Stimulated activated CD4-positive, alpha-beta T cell treated with anti-CD3 and anti-CD28 coated beads, Interleukin-4, amount 100 ng/mL, for 24 hours (primary cell): Measurements from ENCODE around the gene PAX8.

Source experiments
- DNase-seq: peaks from one replicate; pipeline ENCODE4 v3.0.0-alpha.2; 2020

Gene PAX8

GRCh38 chr2:113219889-113220641, 58.7 kb downstream of the PAX8 start:
- no peak for DNase-seq

DNA sequence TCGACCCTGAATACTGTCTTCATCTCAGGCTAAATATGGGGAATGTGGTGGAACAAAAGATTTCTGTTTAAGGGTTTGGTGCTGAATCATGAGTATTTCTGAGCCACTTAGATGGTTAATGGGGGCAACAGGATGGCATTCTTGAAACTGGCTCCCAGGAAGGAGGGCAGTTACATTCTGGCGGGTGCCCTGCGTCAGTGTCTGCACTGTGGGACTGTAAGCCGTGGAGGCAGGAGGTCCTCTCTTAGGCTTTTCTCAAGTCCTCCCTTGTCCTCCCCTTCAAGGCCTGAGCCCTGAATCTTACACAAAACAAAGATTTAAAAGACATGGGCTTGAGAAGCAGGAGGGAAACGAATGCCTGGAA, 59.2 kb downstream of the PAX8 start:
- DNase-seq: no peak

DNA sequence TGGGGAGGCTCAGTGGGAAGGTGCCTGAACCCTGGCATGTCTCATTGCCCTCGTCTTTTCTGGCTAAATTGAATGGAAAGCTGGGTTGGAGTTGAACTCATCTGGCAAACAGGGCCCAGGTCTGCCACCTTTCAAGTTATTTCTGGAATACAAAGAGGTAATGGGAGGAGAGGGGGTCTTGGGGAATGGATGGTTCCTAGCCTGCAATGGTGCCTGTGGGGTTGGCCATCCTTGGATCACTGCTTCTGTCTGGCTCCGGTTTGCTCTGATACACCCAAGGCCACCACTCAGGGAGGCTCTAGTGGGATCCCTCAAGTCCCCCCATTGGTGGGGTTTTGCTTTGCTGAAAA, 59.7 kb downstream of the PAX8 start:
- DNase-seq: no peak

DNA sequence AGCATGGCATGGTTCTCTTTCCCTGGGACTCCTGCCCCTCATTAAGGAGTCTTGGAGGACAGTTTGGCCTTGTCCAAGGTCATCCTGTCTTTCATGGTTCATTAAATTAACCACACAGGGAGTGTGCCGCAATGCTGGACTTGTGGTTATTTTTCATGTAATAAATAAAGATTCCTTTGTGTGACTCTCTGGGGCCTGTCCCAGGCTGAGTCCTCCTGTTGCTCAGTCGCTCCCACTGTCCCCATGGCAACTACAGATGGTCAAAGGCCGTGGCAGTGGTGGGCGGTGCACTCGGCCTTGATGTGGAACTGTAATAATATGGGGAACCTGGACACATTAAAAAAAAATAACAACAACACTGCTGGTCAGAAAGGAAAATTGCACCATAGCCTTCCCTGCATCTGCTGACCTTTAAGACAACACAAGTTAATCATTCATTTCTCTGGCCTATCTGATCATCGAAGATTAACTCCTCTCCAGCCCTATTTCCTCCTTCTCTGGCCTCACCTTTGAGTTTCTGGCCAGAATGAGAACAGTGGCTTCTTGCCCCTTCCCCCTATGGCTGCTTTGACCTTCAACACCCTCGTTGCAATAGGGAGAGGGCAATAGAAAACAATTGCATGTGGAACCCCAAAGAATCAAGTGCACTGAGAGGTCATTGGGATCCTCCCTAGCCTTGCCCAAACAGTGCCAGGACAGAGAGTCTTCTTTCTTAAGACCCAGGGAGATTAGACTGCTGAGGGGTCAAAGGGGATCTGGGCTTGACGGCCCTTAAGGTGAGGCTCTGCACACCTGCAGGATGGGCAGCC, 60.2 kb downstream of the PAX8 start:
- no peak for DNase-seq

DNA sequence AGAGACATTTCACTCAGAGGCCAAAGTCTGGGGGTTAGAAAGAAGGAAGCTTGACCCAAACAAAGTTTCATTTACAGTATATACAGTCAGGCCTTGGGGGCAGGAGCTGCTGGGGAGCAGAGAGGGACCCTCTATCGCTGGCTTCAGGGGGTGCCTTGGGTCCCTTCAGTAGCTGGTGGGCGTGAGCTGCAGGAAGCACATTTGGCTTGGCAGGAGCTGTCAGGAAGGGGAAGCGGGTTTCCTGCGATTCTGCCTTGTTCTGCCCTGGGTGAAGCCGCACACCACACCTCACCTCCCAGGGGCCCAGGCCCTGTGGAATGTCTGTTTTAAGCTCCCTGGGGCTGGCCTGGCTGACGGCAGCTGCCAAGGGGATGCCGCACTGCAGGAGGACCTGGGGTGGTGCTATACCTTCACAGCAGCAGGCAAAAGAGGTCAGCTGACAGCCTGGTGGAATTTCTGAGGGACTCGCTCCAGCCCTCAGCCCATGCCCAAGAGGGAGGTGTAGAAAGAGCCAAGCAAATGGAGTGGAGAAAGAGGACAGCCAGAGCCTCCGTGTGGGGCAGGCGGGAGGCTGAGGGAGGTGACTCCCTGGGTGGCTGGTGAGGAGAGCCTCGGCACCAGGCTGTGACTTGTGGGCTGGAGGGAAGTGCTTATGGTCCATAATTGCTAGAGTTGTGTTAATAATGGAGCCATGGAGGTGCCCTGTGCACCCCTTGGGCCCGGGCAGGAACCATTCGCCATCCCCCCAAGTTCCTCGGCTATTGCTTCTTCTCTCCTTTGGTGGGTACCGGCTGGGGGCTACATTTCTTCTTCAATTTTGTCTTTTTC, 61.1 kb downstream of the PAX8 start:
- DNase-seq: no peak

DNA sequence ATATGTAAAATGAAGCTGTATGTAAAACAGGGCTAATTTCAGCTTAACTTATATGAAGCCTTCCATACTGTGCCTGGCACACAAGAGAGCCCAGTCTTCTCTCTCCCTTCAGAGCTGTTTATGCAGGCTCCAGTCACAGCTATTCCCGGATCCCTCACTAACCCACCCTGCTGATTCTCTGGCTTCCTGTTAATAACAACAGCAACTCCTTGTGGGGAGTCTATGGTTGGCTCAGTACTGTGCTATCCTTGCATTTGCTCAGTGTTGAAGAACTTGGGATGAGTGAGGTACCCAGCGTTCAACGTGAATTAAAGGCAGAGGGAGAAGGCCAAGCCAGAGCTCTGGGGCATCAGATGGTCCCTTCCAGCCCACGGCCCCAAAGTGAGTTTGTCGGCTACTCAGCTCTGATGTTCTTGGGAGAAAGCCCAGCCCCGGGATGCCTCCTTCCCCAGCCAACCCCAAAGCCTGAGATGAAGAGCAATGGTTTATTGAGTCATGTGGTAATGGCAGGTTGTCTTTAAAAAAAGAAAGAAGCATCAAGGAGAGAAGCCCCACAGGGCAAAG, 61.7 kb downstream of the PAX8 start:
- no peak for DNase-seq

DNA sequence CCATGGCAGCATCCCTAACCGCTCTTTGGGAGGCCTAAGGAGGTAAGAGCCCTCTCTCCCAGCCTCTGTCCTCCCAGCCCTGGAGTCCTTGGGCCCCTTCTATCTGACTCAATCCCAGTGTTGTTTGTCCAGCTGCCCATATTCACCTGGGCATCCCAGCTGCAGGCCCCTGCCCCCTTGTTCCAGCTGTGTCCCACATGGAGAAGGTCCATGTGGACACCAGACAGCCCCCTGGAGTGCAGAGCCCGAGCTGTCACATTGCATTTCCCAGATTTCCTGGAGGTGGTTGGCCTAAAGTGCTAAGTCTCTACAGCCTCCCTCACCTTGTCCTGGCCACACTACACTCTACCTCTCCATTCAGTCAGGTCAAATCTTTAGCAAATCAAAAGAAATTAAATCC, 62.4 kb downstream of the PAX8 start:
- no peak for DNase-seq

DNA sequence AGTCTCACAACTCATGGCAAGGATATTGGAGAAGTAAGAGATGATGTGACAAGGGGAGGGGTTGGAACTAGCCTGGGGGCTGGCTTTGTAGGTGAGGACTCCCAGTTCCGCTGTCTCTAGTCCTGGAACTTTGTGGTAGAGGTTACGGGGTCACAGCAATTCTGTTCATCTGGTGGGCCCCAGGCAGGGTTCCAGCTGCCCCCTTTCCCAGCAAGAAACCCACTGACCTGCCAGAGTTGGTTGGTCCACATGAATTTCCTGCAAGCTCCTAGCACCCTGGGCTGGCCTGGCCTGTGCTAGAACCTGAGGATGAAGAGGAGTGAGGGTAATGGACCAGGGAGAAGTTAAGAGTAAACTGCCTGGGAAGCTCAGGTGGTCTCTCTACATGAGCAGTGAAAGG, 63.7 kb downstream of the PAX8 start:
- no peak for DNase-seq

DNA sequence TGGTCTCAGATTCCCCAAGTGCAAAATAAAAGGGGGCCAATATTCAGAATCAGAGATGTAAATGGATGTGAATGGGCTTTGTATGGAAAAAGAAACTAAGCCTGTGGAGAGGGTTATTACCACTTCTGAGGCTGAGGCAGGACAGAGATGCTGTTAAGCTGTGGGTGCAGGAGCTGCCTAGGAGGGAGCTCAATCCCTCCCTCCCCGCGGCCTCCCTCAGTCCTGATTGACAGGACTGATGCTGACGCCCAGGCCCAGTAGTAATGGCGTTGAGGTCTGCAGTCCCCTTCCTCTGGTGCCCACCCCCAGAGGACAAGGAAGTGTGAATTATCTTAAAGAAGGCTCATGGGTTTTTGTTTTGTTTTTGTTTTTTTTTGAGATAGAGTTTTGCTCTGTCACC, 64.6 kb downstream of the PAX8 start:
- DNase-seq: no peak

- DNase-seq: no peak
Measured at GRCh38 chr2:113213061-113213930, 65.4 kb downstream of the PAX8 start.

- no peak for DNase-seq
Measured at GRCh38 chr2:113212245-113213060, 66.3 kb downstream of the PAX8 start.

DNA sequence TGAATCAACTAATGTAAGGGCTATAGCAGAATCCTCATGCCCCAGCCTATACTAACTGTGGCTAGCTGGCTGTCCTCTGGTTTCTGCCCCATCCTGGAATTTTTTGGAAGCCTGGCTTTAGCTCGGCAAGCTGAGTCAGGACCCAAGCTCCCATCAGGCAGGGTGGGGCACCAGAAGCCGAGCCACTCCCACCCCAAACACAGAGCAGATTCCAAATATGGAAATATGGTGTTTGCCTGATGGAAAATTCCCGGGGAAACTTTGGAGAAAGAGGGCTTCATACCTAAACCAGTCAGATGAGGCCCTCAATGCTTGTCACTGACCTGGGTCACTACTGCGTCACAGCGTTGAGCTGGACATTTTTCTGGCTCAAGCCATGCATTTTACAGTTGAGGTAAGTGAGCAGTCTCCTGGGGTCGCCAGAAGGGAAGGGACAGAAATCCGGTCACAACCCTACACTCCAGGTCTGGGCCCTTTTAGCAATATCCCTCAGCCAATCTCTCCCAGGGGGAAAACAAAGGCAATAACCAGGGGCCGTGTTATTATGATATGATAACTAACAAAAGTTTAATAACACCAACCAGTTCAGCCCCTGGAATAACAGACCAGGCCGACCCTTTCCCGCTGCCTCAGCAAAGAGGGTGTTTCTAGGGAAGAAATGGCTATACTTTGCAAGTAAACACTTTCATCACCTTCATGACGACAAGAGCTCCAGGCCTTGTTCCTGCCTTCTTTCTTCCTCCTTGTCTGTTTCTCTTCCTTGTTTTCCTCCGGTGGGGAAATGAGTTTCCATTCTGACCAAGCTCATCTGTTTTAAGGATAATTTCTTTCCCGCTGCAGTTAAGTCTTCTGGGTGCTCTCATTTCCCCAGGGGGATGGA, 67.3 kb downstream of the PAX8 start:
- DNase-seq: no peak

DNA sequence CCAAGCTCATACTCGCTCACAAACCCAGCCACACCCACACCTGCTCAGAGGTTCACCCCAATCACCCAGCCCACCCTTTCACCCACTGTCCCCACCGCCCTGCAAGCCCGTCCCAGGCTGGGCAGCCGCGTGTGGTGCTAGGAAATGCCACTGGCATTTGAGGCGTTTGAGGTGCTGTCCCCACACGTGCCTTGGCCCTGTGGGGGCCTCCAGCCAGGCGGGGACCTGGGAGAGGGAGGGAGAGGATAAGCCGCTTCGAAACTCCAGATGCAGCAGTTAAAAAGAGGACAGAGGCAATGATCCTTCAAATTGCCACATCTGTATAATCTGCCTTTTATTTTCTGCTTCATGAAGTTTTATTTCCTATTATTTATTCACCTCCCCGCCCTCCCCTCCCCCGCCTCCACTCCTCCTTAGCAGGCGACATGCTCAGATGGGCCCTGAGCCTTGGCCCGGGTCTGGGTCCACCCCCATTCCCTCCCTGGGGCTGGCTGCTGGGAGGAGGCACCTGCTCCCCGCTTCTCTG, 69.0 kb downstream of the PAX8 start:
- no peak for DNase-seq

- DNase-seq: no peak
Measured at GRCh38 chr2:113209011-113209645, 69.6 kb downstream of the PAX8 start.

- no peak for DNase-seq
Measured at GRCh38 chr2:113208396-113208795, 70.3 kb downstream of the PAX8 start.

DNA sequence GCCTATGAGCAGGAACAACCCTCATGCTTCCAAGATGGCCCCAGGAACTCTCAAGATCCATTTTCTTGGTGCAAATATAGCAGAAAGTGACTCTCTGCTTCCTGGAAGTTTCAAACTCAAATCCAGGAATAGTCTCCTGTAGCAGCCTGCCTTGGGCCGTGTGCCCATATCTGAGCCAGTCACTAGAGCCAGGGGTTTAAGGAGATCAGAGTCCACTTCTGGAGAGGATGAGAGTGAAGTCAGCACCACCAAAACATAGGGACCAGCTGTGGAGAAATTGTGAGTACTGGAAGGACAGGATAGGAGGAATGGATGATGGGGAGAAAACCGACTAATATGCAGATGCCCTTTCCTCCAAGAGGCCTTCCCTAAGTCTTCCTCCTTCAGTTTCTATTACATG, 71.7 kb downstream of the PAX8 start:
- DNase-seq: no peak

DNA sequence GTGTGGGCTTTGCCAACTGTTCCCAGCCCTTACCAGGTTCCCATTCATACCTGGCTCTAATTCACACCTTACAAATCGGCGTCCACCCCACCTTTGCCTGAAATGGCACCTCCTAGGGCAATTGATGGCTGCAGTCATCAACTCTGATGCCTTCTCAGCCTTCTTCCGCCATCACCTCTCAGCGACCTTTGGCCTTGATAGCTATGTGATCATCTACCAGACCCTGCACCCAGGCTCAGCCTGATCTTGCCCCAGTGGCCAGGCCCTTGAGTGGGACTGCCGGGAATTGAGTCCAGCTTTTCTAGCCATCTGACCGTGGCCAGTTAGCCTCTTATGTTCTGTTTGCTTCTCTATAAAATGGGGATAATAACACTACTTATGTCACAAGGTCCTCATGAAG, 72.5 kb downstream of the PAX8 start:
- no peak for DNase-seq

GRCh38 chr2:113203901-113204519, 74.7 kb downstream of the PAX8 start:
- peak; percentile 82 for DNase-seq

DNA sequence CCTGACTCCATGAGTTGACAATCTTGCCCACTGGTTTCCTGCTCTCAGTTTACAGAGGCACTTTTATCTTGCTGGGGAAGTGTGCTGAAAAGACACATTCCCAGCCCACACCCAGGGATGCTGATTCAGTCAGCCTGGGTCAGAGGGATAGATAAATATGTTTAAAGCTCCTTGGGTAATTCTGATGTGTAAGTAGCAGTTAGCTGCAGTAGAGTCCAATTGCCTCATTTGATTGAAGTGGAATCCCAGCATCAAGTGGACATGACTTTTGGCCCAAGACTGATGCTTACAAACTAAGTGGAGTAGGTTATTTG, 75.5 kb downstream of the PAX8 start:
- no peak for DNase-seq
